HepG2 (cell line): ENCODE measurements around the gene AP2A2. TPM values are rescaled to one million over a fixed set of nuclear protein-coding genes. Genes with fewer than 3 reads are reported as not detected.

Experiments
- FLYWCH1 ChIP-seq: sonication (generic); formaldehyde crosslinking; IDR thresholded peaks from 2 replicates; pipeline ENCODE4 v1.8.1; 2023; ENCODE audit warnings: mild to moderate bottlenecking, missing genetic modification reagents
- HMGA1 ChIP-seq: sonication (generic); formaldehyde crosslinking; conservative IDR thresholded peaks from 2 replicates; pipeline ENCODE4 v1.4.0; 2020; ENCODE audit warnings: missing genetic modification reagents
- KLF11 ChIP-seq: IDR thresholded peaks from 2 replicates; pipeline ENCODE4 v1.6.1; 2016; ENCODE audit warnings: missing compliant biosample characterization
- PAX8 ChIP-seq: sonication (generic); formaldehyde crosslinking; IDR thresholded peaks from 2 replicates; pipeline ENCODE4 v1.8.0; 2022; ENCODE audit warnings: mild to moderate bottlenecking, missing genetic modification reagents, borderline replicate concordance
- SRF ChIP-seq: IDR thresholded peaks from 2 replicates; pipeline ENCODE4 v1.6.1; 2011; ENCODE audit warnings: mild to moderate bottlenecking, low read depth, low read length, moderate library complexity
- ZFP36L2 ChIP-seq: sonication (generic); formaldehyde crosslinking; IDR thresholded peaks from 2 replicates; pipeline ENCODE4 v1.4.0; 2020; ENCODE audit warnings: missing genetic modification reagents
- ZNF562 ChIP-seq: sonication (generic); formaldehyde crosslinking; IDR thresholded peaks from 2 replicates; pipeline ENCODE4 v1.8.0; 2022; ENCODE audit warnings: missing genetic modification reagents, borderline replicate concordance
- ZNF788 ChIP-seq: sonication (generic); formaldehyde crosslinking; IDR thresholded peaks from 2 replicates; pipeline ENCODE4 v1.5.0; 2020; ENCODE audit warnings: mild to moderate bottlenecking, missing genetic modification reagents, borderline replicate concordance
- ZNF816 ChIP-seq: sonication (generic); formaldehyde crosslinking; IDR thresholded peaks from 2 replicates; pipeline ENCODE4 v1.8.0; 2022; ENCODE audit warnings: missing genetic modification reagents, mild to moderate bottlenecking, borderline replicate concordance
- polyA plus RNA-seq, 8 experiments: library from polyadenylated mRNA; depleted of rRNA in 3 of 8; stranded (reverse) in 7 of 8; unstranded in 1 of 8; fragments of >200 nt; fragmentation: Illumina TruSeq in 4 of 8; extraction: Trizol in 4 of 8; gene quantifications; 2 replicates each; pipeline versions ENCODE4 v1.2.1 to v1.2.3, GENCODE V29; 2011 to 2016; ENCODE audit warnings: low read depth in 4 of 8, missing spikeins in 1 of 8, mixed read lengths in 1 of 8; ENCODE audit not compliant: insufficient read depth in 1 of 8
- total RNA-seq, 5 experiments: library from RNA; depleted of rRNA; stranded (reverse); fragments of >200 nt; fragmentation: Illumina TruSeq; extraction: Trizol; gene quantifications; 2 replicates each; pipeline ENCODE4 v1.2.3, GENCODE V29; 2016; ENCODE audit warnings: low read depth in 1 of 5
- TF ChIP-seq, protein P1 (sequence below), 2 experiments: IDR thresholded peaks; 2 replicates each; pipeline ENCODE4 v1.6.1; 2011 to 2012; ENCODE audit warnings: low read length in 2 of 2, borderline replicate concordance in 1 of 2, low read depth in 1 of 2, mild to moderate bottlenecking in 1 of 2, moderate library complexity in 1 of 2
- TF ChIP-seq, protein P2 (sequence below): IDR thresholded peaks from 2 replicates; pipeline ENCODE4 v1.6.1; 2016; ENCODE audit warnings: low read depth, control low read depth
- TF ChIP-seq, protein P3 (sequence below): sonication (generic); formaldehyde crosslinking; IDR thresholded peaks from 2 replicates; pipeline ENCODE4 v1.5.1; 2020; ENCODE audit warnings: mild to moderate bottlenecking, missing genetic modification reagents, borderline replicate concordance
- TF ChIP-seq, protein P4 (sequence below): sonication (generic); formaldehyde crosslinking; IDR thresholded peaks from 2 replicates; pipeline ENCODE4 v1.5.0; 2020; ENCODE audit warnings: missing genetic modification reagents
- TF ChIP-seq, protein P5 (sequence below): IDR thresholded peaks from 2 replicates; pipeline ENCODE4 v1.6.1; 2016; ENCODE audit warnings: missing biosample characterization, missing genetic modification reagents, low read depth
- TF ChIP-seq, protein P6 (sequence below): sonication (generic); formaldehyde crosslinking; IDR thresholded peaks from 2 replicates; pipeline ENCODE4 v1.5.1; 2020; ENCODE audit warnings: missing genetic modification reagents, mild to moderate bottlenecking, borderline replicate concordance
- TF ChIP-seq, protein P7 (sequence below): sonication (generic); formaldehyde crosslinking; IDR thresholded peaks from 2 replicates; pipeline ENCODE4 v1.5.0; 2020; ENCODE audit warnings: mild to moderate bottlenecking, missing genetic modification reagents

AP2A2 gene
- total and polyA plus RNA-seq, 2 of the 13 experiments (the other 11 are each of a cell fraction or from before 2014, with no cell fraction given) = 25.7 to 75.7 TPM

DNA sequence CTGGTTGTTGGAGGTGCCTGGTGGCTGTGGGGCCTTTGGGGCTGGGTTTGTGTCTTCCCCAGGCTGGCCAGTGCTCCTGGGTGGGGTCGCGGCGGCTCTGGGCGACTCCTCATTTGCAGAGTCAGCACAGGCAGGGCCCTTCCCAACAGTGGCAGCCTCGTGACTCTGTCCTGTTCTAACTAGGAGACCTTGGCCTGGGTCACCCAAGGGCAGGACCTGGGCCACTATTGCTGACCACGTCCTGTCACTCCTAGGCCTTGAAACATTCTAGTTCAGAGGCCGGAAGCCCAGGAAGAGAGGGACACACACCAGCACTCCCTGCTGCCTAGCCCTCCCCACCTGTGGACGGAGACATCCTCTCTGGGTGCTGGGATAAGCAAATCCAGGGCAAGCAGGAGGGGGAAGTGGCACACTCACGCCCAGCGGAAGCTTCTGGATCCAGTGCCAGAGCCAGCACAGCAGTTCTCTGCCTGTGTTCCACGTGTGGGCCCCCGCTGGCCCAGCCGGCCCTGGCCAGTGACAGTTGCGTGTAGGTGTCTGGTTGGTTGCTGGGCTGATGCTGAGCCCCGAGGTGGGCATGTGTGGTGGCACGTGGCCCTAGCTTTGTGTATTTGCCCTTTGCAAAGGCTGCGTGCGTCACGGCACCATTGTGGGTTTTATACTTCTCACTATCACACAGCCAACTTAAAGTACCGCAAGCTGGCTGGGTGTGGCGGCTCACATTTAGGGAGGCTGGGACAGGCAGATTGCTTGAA, 10.7 kb upstream of the AP2A2 start (continued):
- TF ChIP-seq, protein P1, sequence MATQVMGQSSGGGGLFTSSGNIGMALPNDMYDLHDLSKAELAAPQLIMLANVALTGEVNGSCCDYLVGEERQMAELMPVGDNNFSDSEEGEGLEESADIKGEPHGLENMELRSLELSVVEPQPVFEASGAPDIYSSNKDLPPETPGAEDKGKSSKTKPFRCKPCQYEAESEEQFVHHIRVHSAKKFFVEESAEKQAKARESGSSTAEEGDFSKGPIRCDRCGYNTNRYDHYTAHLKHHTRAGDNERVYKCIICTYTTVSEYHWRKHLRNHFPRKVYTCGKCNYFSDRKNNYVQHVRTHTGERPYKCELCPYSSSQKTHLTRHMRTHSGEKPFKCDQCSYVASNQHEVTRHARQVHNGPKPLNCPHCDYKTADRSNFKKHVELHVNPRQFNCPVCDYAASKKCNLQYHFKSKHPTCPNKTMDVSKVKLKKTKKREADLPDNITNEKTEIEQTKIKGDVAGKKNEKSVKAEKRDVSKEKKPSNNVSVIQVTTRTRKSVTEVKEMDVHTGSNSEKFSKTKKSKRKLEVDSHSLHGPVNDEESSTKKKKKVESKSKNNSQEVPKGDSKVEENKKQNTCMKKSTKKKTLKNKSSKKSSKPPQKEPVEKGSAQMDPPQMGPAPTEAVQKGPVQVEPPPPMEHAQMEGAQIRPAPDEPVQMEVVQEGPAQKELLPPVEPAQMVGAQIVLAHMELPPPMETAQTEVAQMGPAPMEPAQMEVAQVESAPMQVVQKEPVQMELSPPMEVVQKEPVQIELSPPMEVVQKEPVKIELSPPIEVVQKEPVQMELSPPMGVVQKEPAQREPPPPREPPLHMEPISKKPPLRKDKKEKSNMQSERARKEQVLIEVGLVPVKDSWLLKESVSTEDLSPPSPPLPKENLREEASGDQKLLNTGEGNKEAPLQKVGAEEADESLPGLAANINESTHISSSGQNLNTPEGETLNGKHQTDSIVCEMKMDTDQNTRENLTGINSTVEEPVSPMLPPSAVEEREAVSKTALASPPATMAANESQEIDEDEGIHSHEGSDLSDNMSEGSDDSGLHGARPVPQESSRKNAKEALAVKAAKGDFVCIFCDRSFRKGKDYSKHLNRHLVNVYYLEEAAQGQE (IDR thresholded peaks at IDR 0.05; ENCODE audit: borderline replicate concordance in 1 of 2, low read depth in 1 of 2, low read length in 2 of 2) = no peak
- TF ChIP-seq KLF11 = no peak
- TF ChIP-seq ZNF816 (CRISPR knock-in tag) = no peak
- TF ChIP-seq, protein P2, sequence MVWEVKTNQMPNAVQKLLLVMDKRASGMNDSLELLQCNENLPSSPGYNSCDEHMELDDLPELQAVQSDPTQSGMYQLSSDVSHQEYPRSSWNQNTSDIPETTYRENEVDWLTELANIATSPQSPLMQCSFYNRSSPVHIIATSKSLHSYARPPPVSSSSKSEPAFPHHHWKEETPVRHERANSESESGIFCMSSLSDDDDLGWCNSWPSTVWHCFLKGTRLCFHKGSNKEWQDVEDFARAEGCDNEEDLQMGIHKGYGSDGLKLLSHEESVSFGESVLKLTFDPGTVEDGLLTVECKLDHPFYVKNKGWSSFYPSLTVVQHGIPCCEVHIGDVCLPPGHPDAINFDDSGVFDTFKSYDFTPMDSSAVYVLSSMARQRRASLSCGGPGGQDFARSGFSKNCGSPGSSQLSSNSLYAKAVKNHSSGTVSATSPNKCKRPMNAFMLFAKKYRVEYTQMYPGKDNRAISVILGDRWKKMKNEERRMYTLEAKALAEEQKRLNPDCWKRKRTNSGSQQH = no peak; the same call in 1 of the 2 replicates
- no peak for TF ChIP-seq ZFP36L2 (CRISPR knock-in tag)
- TF ChIP-seq, protein P3, sequence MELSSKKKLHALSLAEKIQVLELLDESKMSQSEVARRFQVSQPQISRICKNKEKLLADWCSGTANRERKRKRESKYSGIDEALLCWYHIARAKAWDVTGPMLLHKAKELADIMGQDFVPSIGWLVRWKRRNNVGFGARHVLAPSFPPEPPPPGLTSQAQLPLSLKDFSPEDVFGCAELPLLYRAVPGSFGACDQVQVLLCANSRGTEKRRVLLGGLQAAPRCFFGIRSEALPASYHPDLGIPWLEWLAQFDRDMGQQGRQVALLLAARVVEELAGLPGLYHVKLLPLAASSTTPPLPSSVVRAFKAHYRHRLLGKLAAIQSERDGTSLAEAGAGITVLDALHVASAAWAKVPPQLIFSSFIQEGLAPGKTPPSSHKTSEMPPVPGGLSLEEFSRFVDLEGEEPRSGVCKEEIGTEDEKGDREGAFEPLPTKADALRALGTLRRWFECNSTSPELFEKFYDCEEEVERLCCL (CRISPR knock-in tag) = no peak
- TF ChIP-seq, protein P4, sequence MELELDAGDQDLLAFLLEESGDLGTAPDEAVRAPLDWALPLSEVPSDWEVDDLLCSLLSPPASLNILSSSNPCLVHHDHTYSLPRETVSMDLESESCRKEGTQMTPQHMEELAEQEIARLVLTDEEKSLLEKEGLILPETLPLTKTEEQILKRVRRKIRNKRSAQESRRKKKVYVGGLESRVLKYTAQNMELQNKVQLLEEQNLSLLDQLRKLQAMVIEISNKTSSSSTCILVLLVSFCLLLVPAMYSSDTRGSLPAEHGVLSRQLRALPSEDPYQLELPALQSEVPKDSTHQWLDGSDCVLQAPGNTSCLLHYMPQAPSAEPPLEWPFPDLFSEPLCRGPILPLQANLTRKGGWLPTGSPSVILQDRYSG = no peak
- TF ChIP-seq, protein P5, sequence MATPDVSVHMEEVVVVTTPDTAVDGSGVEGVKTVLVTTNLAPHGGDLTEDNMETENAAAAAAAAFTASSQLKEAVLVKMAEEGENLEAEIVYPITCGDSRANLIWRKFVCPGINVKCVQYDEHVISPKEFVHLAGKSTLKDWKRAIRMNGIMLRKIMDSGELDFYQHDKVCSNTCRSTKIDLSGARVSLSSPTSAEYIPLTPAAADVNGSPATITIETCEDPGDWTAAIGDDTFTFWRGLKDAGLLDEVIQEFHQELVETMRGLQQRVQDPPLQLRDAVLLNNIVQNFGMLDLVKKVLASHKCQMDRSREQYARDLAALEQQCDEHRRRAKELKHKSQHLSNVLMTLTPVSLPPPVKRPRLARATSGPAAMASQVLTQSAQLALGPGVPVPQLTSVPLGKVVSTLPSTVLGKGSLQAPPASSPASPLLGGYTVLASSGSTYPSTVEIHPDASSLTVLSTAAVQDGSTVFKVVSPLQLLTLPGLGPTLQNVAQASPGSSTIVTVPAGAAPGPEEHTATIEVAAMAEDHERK = no peak
- TF ChIP-seq, protein P6, sequence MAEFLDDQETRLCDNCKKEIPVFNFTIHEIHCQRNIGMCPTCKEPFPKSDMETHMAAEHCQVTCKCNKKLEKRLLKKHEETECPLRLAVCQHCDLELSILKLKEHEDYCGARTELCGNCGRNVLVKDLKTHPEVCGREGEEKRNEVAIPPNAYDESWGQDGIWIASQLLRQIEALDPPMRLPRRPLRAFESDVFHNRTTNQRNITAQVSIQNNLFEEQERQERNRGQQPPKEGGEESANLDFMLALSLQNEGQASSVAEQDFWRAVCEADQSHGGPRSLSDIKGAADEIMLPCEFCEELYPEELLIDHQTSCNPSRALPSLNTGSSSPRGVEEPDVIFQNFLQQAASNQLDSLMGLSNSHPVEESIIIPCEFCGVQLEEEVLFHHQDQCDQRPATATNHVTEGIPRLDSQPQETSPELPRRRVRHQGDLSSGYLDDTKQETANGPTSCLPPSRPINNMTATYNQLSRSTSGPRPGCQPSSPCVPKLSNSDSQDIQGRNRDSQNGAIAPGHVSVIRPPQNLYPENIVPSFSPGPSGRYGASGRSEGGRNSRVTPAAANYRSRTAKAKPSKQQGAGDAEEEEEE (CRISPR knock-in tag) = no peak
- TF ChIP-seq PAX8 (CRISPR knock-in tag) = no peak
- no peak for TF ChIP-seq HMGA1 (CRISPR knock-in tag)
- TF ChIP-seq, protein P7, sequence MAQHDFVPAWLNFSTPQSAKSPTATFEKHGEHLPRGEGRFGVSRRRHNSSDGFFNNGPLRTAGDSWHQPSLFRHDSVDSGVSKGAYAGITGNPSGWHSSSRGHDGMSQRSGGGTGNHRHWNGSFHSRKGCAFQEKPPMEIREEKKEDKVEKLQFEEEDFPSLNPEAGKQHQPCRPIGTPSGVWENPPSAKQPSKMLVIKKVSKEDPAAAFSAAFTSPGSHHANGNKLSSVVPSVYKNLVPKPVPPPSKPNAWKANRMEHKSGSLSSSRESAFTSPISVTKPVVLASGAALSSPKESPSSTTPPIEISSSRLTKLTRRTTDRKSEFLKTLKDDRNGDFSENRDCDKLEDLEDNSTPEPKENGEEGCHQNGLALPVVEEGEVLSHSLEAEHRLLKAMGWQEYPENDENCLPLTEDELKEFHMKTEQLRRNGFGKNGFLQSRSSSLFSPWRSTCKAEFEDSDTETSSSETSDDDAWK (CRISPR knock-in tag) = no peak
- peak; percentile 75; the same call in 1 of the 2 replicates for TF ChIP-seq ZNF788 (CRISPR knock-in tag)
- no peak for TF ChIP-seq SRF
- TF ChIP-seq ZNF562 (CRISPR knock-in tag) = no peak
- no peak for TF ChIP-seq FLYWCH1 (CRISPR knock-in tag)
